HCT116 (cell line): ENCODE data around the gene VWA1. TPM values are rescaled to one million over a fixed set of nuclear protein-coding genes. Genes with fewer than 3 reads are reported as not detected.

Source experiments
- ATAC-seq: fragments of 200-7000 bp; cut with Tn5 transposase; 2 replicates; pipeline ENCODE4 v1.9.1; 2020; ENCODE audit warnings: mild to moderate bottlenecking, moderate library complexity
- BruUV-seq: library from RNA; stranded (reverse); fragments of 400-500 nt; replicated peaks from 2 replicates; lab custom pipeline; 2021; lab: Mats Ljungman, UMichigan
- CTCF ChIA-PET: fragments of 300-600 bp; sonication (Branson Sonifier 250); formaldehyde crosslinking; loops from one replicate; lab custom pipeline; 2021; ENCODE audit warnings: antibody characterized with exemption; lab: Charles Lee
- POLR2A ChIA-PET: fragments of 300-600, 350-600 bp; sonication (Branson Sonifier 250); formaldehyde crosslinking; loops from one replicate; lab custom pipeline; 2021; ENCODE audit warnings: antibody characterized with exemption; lab: Charles Lee
- RAD21 ChIA-PET, 2 experiments: fragments of 300-600 bp; sonication (Branson Sonifier 250); formaldehyde crosslinking; loops; one replicate each; lab custom pipeline; 2023; ENCODE audit warnings: low total read pairs in 2 of 2; ENCODE audit not compliant: uncharacterized antibody in 2 of 2, unreplicated experiment in 2 of 2, low non-redundant PET in 1 of 2; lab: Charles Lee
- DNase-seq: peaks from one replicate; pipeline ENCODE4 v3.0.0-alpha.2; 2010; ENCODE audit warnings: low read depth, low spot score
- H2AFZ ChIP-seq: fragments of 200-600 bp; shearing (Covaris generic), sonication (generic); 2 replicates; pipeline ENCODE4 v1.6.1; 2017; ENCODE audit warnings: low read depth, mixed run types, mixed read lengths, antibody characterized with exemption, low read length; ENCODE audit not compliant: poor library complexity, severe bottlenecking
- H3K27ac ChIP-seq: 2 replicates; pipeline ENCODE4 v1.5.1; 2012; ENCODE audit warnings: low read depth, low read length
- H3K27me3 ChIP-seq: fragments of 200-600 bp; sonication (generic); 2 replicates; pipeline ENCODE4 v1.6.1; 2016; ENCODE audit warnings: mixed run types, low read length, mixed read lengths; ENCODE audit not compliant: insufficient read depth
- H3K36me3 ChIP-seq, 2 experiments: fragments of 200-500 bp in 1 of 2; fragments of 200-600 bp in 1 of 2; sonication (Bioruptor generic) in 1 of 2; sonication (generic) in 1 of 2; 2 replicates each; pipeline versions ENCODE4 v1.5.1 to v1.6.1; 2014 to 2016; ENCODE audit warnings: low read length in 2 of 2, inconsistent platforms in 1 of 2, mixed read lengths in 1 of 2, mixed run types in 1 of 2; ENCODE audit not compliant: insufficient read depth in 2 of 2, control insufficient read depth in 1 of 2
- H3K4me1 ChIP-seq, 2 experiments: fragments of 200-600 bp in 1 of 2; sonication (generic) in 1 of 2; 2 replicates each; pipeline versions ENCODE4 v1.5.1 to v1.6.1; 2012 to 2017; ENCODE audit warnings: low read length in 2 of 2, inconsistent platforms in 1 of 2, mild to moderate bottlenecking in 1 of 2, mixed read lengths in 1 of 2, mixed run types in 1 of 2, moderate library complexity in 1 of 2; ENCODE audit not compliant: insufficient read depth in 2 of 2, control insufficient read depth in 1 of 2
- H3K4me2 ChIP-seq: fragments of 200-600 bp; sonication (generic); 2 replicates; pipeline ENCODE4 v1.6.1; 2017; ENCODE audit warnings: mixed run types, low read length, mixed read lengths
- H3K4me3 ChIP-seq, 2 experiments: fragments of 200-600 bp in 1 of 2; sonication (generic) in 1 of 2; replicated peaks in 1 of 2; 2 replicates each; pipeline ENCODE4 v1.5.1; 2011 to 2016; ENCODE audit warnings: low read length in 2 of 2, control low read depth in 1 of 2, low read depth in 1 of 2, mild to moderate bottlenecking in 1 of 2, mixed read lengths in 1 of 2, mixed run types in 1 of 2
- H3K79me2 ChIP-seq: fragments of 200-600 bp; sonication (generic); 2 replicates; pipeline ENCODE4 v1.6.1; 2017; ENCODE audit warnings: mild to moderate bottlenecking, mixed run types, low read length, moderate library complexity, mixed read lengths; ENCODE audit not compliant: insufficient read depth
- H3K9ac ChIP-seq: fragments of 200-600 bp; sonication (generic); 2 replicates; pipeline ENCODE4 v1.6.1; 2016; ENCODE audit warnings: low read length, mixed read lengths
- H3K9me2 ChIP-seq: fragments of 200-600 bp; sonication (generic), shearing (Covaris generic); 2 replicates; pipeline ENCODE4 v1.6.1; 2017; ENCODE audit warnings: mixed run types, mild to moderate bottlenecking, moderate library complexity; ENCODE audit not compliant: insufficient read depth
- H3K9me3 ChIP-seq, 2 experiments: fragments of 200-500 bp in 1 of 2; fragments of 200-600 bp in 1 of 2; sonication (Bioruptor generic) in 1 of 2; sonication (generic) in 1 of 2; 2 replicates each; pipeline ENCODE4 v1.6.1; 2014 to 2017; ENCODE audit warnings: low read length in 2 of 2, mixed read lengths in 2 of 2, inconsistent platforms in 1 of 2, low read depth in 1 of 2, mild to moderate bottlenecking in 1 of 2, mixed run types in 1 of 2, moderate library complexity in 1 of 2; ENCODE audit not compliant: control insufficient read depth in 1 of 2, insufficient read depth in 1 of 2
- H4K20me1 ChIP-seq: fragments of 200-600 bp; sonication (generic), shearing (Covaris generic); 2 replicates; pipeline ENCODE4 v1.6.1; 2017; ENCODE audit warnings: mixed run types, mild to moderate bottlenecking, moderate library complexity; ENCODE audit not compliant: insufficient read depth
- EZH2 ChIP-seq: fragments of 200-600 bp; sonication (generic); IDR thresholded peaks from 2 replicates; pipeline ENCODE4 v1.6.1; 2017; ENCODE audit warnings: antibody characterized with exemption, mixed run types
- POLR2A ChIP-seq: IDR thresholded peaks from 2 replicates; pipeline ENCODE4 v1.7.0; 2011; ENCODE audit warnings: borderline replicate concordance; ENCODE audit not compliant: insufficient read depth, insufficient read length; ENCODE audit errors: extremely low read depth
- SIN3A ChIP-seq: IDR thresholded peaks from 2 replicates; pipeline ENCODE4 v1.6.1; 2012; ENCODE audit warnings: low read depth
- SP1 ChIP-seq: IDR thresholded peaks from 2 replicates; pipeline ENCODE4 v1.6.1; 2012; ENCODE audit warnings: low read depth
- YY1 ChIP-seq: IDR thresholded peaks from 2 replicates; pipeline ENCODE4 v1.6.1; 2011; ENCODE audit warnings: low read length, low read depth, moderate library complexity, mild to moderate bottlenecking; ENCODE audit not compliant: insufficient replicate concordance; ENCODE audit errors: extremely low read depth
- ZFX ChIP-seq: fragments of 450-650 bp; IDR thresholded peaks from 2 replicates; pipeline ENCODE4 v1.6.1; 2017
- intact Hi-C: fragments of 100-400 bp; cut with micrococcal nuclease; formaldehyde crosslinking; loops from 2 replicates; pipeline ENCODE4 v1.10.0; 2022
- total RNA-seq: library from RNA; stranded (reverse); gene quantifications from one replicate; pipeline ENCODE4 v1.2.1, GENCODE V29; 2021; ENCODE audit not compliant: unreplicated experiment
- TF ChIP-seq, protein P1 (sequence below): IDR thresholded peaks from 2 replicates; pipeline ENCODE4 v1.6.1; 2012
- TF ChIP-seq, protein P2 (sequence below), 3 experiments: fragments of 200-600 bp in 1 of 3; sonication (generic) in 1 of 3; IDR thresholded peaks in 2 of 3; conservative IDR thresholded peaks in 1 of 3; 2 replicates each; pipeline ENCODE4 v1.5.1; 2012 to 2017; ENCODE audit warnings: low read depth in 2 of 3, low read length in 2 of 3, antibody characterized with exemption in 1 of 3, borderline replicate concordance in 1 of 3, control low read depth in 1 of 3, mild to moderate bottlenecking in 1 of 3, mixed read lengths in 1 of 3, mixed run types in 1 of 3, moderate library complexity in 1 of 3; ENCODE audit not compliant: insufficient read depth in 1 of 3

VWA1 gene
- total RNA-seq, 1 experiment from 2014 or later: 50.6 TPM

DNA sequence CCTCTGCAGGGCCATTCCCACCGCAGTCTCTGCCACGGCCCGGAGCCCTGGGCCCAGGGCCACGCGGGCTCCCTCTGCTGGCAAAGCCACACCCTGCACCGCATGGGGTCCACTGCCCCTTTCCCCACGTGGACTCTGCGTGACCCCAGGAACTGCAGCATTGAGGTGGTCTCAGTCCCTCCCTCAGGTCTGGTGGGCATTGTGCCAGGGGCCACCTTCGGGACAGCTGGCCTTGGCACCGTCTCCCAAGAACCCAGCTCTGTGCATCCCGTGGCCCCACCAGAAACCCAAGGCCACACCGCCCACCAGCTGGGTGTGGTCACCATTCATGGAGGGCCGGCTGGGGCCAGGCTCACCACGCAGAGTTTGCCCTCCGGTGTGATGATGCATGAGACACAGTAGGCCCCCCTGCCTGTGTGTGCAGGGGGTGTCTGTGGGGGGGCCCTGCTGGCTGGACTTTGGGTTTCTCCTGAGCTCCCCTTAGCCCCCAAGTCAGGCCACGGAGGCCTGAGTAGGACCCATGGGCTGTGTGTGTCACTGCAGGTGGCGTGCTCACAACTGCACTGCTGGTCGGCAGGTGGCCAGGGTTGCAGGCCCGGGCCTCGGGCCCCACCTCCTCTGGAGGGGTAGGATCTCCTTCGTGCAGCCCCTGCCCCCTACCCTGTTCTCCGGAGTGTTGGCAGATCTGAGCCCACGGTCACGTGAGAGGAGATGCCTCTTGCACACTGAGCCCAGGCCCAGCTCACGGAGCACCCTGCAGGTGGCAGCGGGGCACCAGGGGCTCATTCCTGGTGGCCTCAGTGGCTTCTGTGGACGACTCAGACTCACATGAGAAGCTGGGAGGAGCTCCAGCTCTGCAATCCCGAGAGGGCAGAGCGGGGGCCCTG, 5.8 kb downstream of the VWA1 start:
- Histone ChIP-seq H3K27me3 (no peaks in the 10 kb centered on the region), H3K4me1 (peaks cover 14 to 25% of the 10 kb centered on the region in 2 experiments), H3K27ac (peak overlapping the region; percentile 52; the same call in 1 of the 2 replicates), H3K36me3 (no peaks in the 10 kb centered on the region), H2AFZ (no peak overlapping the region), H3K79me2 (peaks cover 20% of the 10 kb centered on the region; the same call in 1 of the 2 replicates), H4K20me1 (no peaks in the 10 kb centered on the region), H3K9me3 (no peaks in the 10 kb centered on the region), H3K9me2 (no peaks in the 10 kb centered on the region), H3K9ac (peak overlapping the region; percentile 47), H3K4me3 (0 out of 4 replicates have a peak overlapping the region, but pooled peaks of 1 of the 2 experiments have one; percentile 13), H3K4me2 (peak overlapping the region; percentile 62)
- CTCF ChIA-PET: interaction anchor here (0.8 to 2.9 kb wide), 8 partner anchors 12 to 70 kb away, joined by 3 to 10 read pairs (median 4); partner anchors contain the start of gene CCNL2
- no peak for DNase-seq
- intact Hi-C loops: loop anchor here (2.0 kb wide), 1 partner anchor 38 kb away; no protein-coding TSS in a partner anchor
- no TSS peak for BruUV-seq
- TF ChIP-seq SP1: no peak
- no peak for TF ChIP-seq ZFX
- no peak for TF ChIP-seq SIN3A
- TF ChIP-seq, protein P1, sequence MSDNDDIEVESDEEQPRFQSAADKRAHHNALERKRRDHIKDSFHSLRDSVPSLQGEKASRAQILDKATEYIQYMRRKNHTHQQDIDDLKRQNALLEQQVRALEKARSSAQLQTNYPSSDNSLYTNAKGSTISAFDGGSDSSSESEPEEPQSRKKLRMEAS: no peak
- no peak for TF ChIP-seq EZH2
- TF ChIP-seq, protein P2, sequence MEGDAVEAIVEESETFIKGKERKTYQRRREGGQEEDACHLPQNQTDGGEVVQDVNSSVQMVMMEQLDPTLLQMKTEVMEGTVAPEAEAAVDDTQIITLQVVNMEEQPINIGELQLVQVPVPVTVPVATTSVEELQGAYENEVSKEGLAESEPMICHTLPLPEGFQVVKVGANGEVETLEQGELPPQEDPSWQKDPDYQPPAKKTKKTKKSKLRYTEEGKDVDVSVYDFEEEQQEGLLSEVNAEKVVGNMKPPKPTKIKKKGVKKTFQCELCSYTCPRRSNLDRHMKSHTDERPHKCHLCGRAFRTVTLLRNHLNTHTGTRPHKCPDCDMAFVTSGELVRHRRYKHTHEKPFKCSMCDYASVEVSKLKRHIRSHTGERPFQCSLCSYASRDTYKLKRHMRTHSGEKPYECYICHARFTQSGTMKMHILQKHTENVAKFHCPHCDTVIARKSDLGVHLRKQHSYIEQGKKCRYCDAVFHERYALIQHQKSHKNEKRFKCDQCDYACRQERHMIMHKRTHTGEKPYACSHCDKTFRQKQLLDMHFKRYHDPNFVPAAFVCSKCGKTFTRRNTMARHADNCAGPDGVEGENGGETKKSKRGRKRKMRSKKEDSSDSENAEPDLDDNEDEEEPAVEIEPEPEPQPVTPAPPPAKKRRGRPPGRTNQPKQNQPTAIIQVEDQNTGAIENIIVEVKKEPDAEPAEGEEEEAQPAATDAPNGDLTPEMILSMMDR (IDR thresholded peaks at IDR 0.05 in 2 of 3, conservative IDR thresholded peaks at IDR 0.05 in 1 of 3; ENCODE audit: borderline replicate concordance in 1 of 3, insufficient read depth in 1 of 3, low read depth in 2 of 3, low read length in 2 of 3): peak in 2 of 3 experiments; percentile 90 to 93; a peak in 4 of 6 replicates
- TF ChIP-seq POLR2A: no peak
- TF ChIP-seq YY1: no peak
- POLR2A ChIA-PET: interaction anchor here (0.6 kb wide), 1 partner anchor 372 kb away, joined by 7 read pairs; no protein-coding TSS in a partner anchor
- peak; percentile 85 for ATAC-seq
- RAD21 ChIA-PET: no interaction called here
